PFSK-1 (cell line): ENCODE results near the gene STX10.

ENCODE experiments used
- FOXP2 ChIP-seq: optimal IDR thresholded peaks from 2 replicates; pipeline ENCODE3; 2011; ENCODE audit warnings: borderline replicate concordance, control low read depth, inconsistent platforms; ENCODE audit not compliant: insufficient read depth; ENCODE audit errors: extremely low read length, extremely low read depth
- POLR2AphosphoS5 ChIP-seq: IDR thresholded peaks from 2 replicates; pipeline ENCODE4 v1.6.1; 2012; ENCODE audit warnings: low read depth, mild to moderate bottlenecking, control low read depth, low read length, moderate library complexity
- SIN3A ChIP-seq: IDR thresholded peaks from 2 replicates; pipeline ENCODE4 v1.6.1; 2012; ENCODE audit warnings: mild to moderate bottlenecking, low read length, moderate library complexity, borderline replicate concordance; ENCODE audit not compliant: insufficient read depth
- TAF1 ChIP-seq: IDR thresholded peaks from 2 replicates; pipeline ENCODE4 v1.6.1; 2012; ENCODE audit warnings: low read length, control low read depth, borderline replicate concordance; ENCODE audit not compliant: insufficient read depth
- TF ChIP-seq, protein P1 (sequence below), 2 experiments: IDR thresholded peaks; 2 replicates each; pipeline versions ENCODE4 v1.6.1 to v1.8.0; 2011 to 2012; ENCODE audit warnings: low read depth in 2 of 2, low read length in 2 of 2, control low read depth in 1 of 2, inconsistent platforms in 1 of 2, mild to moderate bottlenecking in 1 of 2, moderate library complexity in 1 of 2; ENCODE audit not compliant: insufficient read depth in 1 of 2

The STX10 gene

DNA sequence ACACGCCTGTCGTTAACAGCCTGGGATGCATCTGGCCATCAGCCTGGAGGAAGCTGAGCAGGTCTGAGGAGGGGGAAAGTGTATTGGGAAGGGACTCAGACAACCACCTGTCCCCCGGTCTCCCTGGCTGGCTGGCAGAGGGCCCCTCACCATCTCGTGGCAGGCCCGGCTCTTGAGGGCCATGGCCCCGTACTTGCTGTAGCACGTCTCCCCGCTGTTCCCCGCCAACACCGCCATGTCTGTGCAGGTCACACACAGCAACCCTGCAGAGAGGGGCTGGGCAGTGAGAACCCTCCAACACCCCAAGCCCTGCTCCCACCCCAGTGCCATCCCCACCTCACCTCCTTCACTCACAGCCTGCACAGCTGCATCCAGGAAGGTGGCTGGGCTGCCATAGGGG lies 37.6 kb downstream of the STX10 start:
- TF ChIP-seq FOXP2, result no peak
- no peak for TF ChIP-seq POLR2AphosphoS5
- TF ChIP-seq TAF1, result no peak
- TF ChIP-seq, protein P1, sequence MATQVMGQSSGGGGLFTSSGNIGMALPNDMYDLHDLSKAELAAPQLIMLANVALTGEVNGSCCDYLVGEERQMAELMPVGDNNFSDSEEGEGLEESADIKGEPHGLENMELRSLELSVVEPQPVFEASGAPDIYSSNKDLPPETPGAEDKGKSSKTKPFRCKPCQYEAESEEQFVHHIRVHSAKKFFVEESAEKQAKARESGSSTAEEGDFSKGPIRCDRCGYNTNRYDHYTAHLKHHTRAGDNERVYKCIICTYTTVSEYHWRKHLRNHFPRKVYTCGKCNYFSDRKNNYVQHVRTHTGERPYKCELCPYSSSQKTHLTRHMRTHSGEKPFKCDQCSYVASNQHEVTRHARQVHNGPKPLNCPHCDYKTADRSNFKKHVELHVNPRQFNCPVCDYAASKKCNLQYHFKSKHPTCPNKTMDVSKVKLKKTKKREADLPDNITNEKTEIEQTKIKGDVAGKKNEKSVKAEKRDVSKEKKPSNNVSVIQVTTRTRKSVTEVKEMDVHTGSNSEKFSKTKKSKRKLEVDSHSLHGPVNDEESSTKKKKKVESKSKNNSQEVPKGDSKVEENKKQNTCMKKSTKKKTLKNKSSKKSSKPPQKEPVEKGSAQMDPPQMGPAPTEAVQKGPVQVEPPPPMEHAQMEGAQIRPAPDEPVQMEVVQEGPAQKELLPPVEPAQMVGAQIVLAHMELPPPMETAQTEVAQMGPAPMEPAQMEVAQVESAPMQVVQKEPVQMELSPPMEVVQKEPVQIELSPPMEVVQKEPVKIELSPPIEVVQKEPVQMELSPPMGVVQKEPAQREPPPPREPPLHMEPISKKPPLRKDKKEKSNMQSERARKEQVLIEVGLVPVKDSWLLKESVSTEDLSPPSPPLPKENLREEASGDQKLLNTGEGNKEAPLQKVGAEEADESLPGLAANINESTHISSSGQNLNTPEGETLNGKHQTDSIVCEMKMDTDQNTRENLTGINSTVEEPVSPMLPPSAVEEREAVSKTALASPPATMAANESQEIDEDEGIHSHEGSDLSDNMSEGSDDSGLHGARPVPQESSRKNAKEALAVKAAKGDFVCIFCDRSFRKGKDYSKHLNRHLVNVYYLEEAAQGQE (IDR thresholded peaks at IDR 0.05; ENCODE audit: insufficient read depth in 1 of 2, low read depth in 2 of 2, low read length in 2 of 2), result no peak
- no peak for TF ChIP-seq SIN3A

DNA sequence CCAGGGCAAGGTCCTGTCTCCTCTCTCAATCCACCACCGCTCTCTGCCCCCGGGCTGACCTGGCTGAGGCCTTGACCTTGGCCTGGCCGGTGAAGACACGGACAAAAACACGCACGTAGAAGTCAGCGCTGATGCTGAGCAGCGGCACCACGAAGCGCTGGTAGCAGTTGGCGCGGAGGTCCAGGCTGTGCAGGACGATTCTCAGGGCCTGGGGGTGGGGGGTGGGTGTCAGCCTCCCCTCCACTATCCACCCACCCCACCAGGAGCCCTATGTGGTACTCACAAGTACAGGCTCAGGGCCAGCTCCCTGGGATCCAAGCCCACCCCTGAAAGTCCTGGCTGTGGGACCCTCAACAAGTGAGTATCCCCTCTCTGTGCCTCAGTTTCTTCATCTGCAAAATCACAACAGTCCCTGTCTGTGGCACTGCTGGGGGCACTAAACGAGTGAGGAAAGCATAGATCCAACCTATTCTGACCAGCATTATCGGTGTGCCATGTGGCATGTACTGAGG lies 40.0 kb downstream of the STX10 start:
- TF ChIP-seq FOXP2 (no peak), SIN3A (no peak), POLR2AphosphoS5 (no peak), TAF1 (no peak)
- TF ChIP-seq, protein P1 (IDR thresholded peaks at IDR 0.05; ENCODE audit: insufficient read depth in 1 of 2, low read depth in 2 of 2, low read length in 2 of 2), result no peak

DNA sequence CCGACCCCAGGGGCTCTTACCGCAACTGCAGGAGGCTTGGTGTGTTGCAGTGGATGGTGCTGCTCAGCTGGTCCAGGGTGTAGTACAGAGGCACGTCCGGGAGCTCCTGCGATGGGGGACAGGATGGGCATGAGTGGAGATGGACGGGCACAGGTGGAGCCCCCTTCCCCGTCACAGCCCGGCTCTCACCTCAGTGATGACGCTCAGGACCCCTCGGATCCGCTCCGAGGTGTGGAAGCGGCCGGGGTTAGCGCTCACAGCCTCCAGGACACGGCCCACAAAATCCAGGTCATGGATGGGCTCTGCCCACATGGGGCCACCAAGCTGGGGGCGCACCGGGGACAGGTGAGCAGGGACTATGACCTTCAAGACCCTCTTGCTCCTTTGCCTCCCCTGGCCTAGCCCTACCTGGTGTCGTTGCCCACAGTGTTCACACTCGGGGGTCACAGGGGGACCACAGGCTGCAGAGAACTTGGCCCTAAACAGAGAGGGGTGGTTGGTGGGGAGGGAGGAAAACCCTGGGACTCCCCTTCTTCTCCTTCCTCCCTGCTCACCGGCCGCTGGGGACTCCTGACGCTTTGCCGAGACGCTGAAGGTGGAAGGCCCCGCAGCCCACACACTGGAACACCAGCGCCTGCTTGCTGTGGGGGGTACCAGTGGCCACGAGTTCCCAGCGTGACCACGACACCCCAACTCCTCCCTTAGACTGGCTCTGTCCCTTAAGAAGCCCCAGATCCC lies 40.6 kb downstream of the STX10 start:
- TF ChIP-seq POLR2AphosphoS5, result no peak
- no peak for TF ChIP-seq FOXP2
- TF ChIP-seq SIN3A, result no peak
- TF ChIP-seq TAF1, result no peak

DNA sequence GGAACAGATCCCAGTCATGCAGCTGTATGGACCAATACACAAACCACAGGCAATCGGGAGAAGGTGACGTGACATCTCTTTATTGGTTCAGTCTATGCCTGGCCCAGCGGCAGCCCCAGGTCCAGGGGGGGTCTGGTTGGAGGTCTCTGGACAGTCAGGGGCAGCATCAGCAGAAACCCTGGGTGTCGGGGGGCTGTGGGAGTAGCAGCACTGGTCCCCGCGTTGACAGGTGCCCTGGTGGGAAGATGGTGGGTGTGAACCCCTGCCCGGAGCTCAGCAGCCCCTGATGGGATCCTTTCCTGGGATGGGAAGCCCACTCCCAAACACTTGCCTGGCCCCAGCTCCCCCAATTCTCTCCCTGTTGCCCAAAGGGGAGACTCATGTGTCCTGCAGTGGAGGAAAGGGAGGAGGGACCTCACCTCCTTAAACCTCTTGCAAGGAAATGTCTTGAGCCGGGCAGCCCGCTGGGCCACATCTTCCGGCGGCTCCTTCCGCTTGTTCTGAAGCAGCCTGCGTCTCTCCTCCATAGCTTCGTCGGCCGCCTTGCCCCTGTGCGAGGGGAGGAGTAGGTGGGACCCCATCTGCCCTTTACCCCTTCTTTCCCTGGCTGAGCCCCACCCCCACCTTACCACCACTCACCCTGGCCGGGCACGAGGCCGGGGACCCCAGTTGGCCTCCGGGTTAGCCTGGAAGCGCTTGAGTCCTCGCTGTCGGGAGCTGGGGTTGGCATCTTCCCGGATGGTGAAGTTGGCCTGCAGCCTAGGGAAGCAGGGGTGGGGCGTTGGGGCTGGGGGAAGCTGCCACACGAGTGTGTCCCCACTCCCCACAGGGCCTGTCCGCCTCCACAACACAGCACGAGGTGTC lies 45.1 kb downstream of the STX10 start:
- no peak for TF ChIP-seq SIN3A
- TF ChIP-seq POLR2AphosphoS5, result no peak
- no peak for TF ChIP-seq TAF1
- TF ChIP-seq FOXP2, result no peak
- TF ChIP-seq, protein P1 (IDR thresholded peaks at IDR 0.05; ENCODE audit: insufficient read depth in 1 of 2, low read depth in 2 of 2, low read length in 2 of 2), result no peak

DNA sequence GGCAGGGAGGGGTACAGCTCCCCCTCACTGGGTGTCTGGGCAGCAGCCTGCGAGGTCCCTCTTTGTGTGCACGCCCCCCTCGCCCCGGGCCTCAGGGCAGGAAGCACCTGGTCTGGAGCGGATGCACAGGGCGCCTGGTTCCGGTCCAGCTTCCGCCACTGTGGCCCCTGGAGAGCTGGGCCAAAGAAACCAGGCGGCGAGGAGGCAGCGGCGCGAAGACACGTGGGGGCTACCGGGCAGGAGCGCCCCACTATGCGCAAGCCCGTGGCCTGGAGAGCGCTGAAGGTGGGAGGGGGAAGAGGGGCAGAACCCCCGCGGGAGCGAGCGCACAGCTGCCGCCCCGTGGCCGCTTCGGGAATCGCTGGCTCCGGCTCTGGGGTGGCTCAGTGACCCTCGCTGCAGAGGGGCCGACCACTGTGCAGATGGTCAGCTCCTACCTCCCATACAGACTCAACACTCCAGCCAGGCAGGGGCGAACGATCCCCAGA lies 45.8 kb downstream of the STX10 start:
- TF ChIP-seq, protein P1 (IDR thresholded peaks at IDR 0.05; ENCODE audit: insufficient read depth in 1 of 2, low read depth in 2 of 2, low read length in 2 of 2), result no peak
- TF ChIP-seq TAF1 (no peak), POLR2AphosphoS5 (no peak), SIN3A (no peak), FOXP2 (no peak)
